Parathyroid adenoma (tissue), 2 donors: ENCODE results near the gene SYP.

Experiments used
- H2AFZ ChIP-seq: fragments of 300-600 bp; sonication (generic); one replicate; pipeline ENCODE4 v1.7.0; 2017; ENCODE audit warnings: antibody characterized with exemption, mild to moderate bottlenecking
- H3K27ac ChIP-seq: fragments of 300-600 bp; sonication (generic); one replicate; pipeline ENCODE4 v1.7.0; 2017
- H3K27me3 ChIP-seq: fragments of 300-600 bp; sonication (generic); one replicate; pipeline ENCODE4 v1.7.0; 2017; ENCODE audit warnings: low read length; ENCODE audit not compliant: control insufficient read depth, insufficient read depth
- H3K36me3 ChIP-seq: fragments of 300-600 bp; sonication (generic); one replicate; pipeline ENCODE4 v1.7.0; 2017; ENCODE audit warnings: low read length; ENCODE audit not compliant: control insufficient read depth, insufficient read depth
- H3K4me1 ChIP-seq: fragments of 300-600 bp; sonication (generic); one replicate; pipeline ENCODE4 v1.7.0; 2017; ENCODE audit warnings: control low read depth
- H3K4me2 ChIP-seq: fragments of 300-600 bp; sonication (generic); one replicate; pipeline ENCODE4 v1.7.0; 2017; ENCODE audit warnings: low read length
- H3K4me3 ChIP-seq: fragments of 300-600 bp; sonication (generic); one replicate; pipeline ENCODE4 v1.7.0; 2017; ENCODE audit warnings: low read depth, low read length
- H3K79me2 ChIP-seq: fragments of 300-600 bp; sonication (generic); one replicate; pipeline ENCODE4 v1.7.0; 2017; ENCODE audit warnings: control low read depth
- H3K9ac ChIP-seq: fragments of 300-600 bp; sonication (generic); one replicate; pipeline ENCODE4 v1.7.0; 2017; ENCODE audit warnings: mild to moderate bottlenecking
- H3K9me3 ChIP-seq: fragments of 300-600 bp; sonication (generic); one replicate; pipeline ENCODE4 v1.7.0; 2017; ENCODE audit warnings: low read length; ENCODE audit not compliant: control insufficient read depth
- TF ChIP-seq, protein P1 (sequence below): fragments of 300-600 bp; sonication (generic); IDR thresholded peaks from one replicate; pipeline ENCODE4 v1.7.0; 2017; ENCODE audit warnings: antibody characterized with exemption, mild to moderate bottlenecking
- donor health status: primary hyperparathyroidism.

The SYP gene

DNA sequence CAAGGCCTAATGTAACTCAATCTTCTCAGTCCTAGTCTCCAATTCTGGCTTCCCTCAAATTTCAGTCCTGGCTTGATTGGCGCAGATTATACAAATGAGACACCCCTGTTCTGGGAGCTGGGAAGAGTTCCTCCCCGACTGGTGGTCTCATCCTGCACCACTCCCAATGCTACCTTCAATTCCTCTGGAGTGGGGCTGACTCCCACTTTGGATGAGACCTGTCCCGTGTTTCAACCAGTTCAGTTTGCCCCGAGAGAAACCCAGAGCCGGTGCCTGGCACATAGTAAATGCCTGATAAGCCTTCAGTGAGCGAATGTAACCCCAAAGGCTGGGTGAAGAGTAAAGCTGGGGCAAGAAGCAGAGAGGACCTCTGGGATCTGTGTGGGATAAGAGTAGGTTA lies 4.0 kb upstream of the SYP start:
- H3K36me3 ChIP-seq, result no peaks in the 10 kb centered on the region
- H2AFZ ChIP-seq, result no peak overlapping the region
- H3K4me2 ChIP-seq, result no peak overlapping the region
- no peak overlapping the region for H3K27ac ChIP-seq
- H3K9ac ChIP-seq, result no peak overlapping the region
- H3K27me3 ChIP-seq, result no peaks in the 10 kb centered on the region
- H3K4me1 ChIP-seq, result peaks cover 3% of the 10 kb centered on the region
- H3K79me2 ChIP-seq, result no peaks in the 10 kb centered on the region
- H3K4me3 ChIP-seq, result no peak overlapping the region
- H3K9me3 ChIP-seq, result no peaks in the 10 kb centered on the region
- TF ChIP-seq, protein P1, sequence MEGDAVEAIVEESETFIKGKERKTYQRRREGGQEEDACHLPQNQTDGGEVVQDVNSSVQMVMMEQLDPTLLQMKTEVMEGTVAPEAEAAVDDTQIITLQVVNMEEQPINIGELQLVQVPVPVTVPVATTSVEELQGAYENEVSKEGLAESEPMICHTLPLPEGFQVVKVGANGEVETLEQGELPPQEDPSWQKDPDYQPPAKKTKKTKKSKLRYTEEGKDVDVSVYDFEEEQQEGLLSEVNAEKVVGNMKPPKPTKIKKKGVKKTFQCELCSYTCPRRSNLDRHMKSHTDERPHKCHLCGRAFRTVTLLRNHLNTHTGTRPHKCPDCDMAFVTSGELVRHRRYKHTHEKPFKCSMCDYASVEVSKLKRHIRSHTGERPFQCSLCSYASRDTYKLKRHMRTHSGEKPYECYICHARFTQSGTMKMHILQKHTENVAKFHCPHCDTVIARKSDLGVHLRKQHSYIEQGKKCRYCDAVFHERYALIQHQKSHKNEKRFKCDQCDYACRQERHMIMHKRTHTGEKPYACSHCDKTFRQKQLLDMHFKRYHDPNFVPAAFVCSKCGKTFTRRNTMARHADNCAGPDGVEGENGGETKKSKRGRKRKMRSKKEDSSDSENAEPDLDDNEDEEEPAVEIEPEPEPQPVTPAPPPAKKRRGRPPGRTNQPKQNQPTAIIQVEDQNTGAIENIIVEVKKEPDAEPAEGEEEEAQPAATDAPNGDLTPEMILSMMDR, result no peak

DNA sequence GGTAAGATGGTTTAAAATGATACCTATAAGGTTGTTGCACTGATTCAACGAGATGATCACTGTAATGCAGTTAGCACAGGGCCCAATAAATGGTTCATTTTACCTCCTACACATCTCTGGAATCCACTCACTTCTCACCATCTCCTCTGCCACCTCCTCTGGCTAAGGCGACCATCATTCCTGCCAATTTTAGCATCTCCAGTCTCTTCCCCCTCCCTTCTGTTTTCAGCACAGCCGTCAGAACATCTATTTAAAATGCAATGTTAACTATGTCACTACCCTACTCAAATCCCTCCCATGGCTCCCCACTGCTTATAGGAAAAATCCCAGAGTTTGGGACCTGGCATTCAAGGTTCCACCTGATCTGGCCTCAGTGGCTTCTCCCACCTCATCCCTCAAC lies 3.5 kb upstream of the SYP start:
- Histone ChIP-seq H3K27me3 (no peaks in the 10 kb centered on the region), H3K9me3 (no peaks in the 10 kb centered on the region), H2AFZ (no peak overlapping the region), H3K9ac (no peak overlapping the region), H3K27ac (no peak overlapping the region), H3K4me2 (no peak overlapping the region), H3K4me3 (no peak overlapping the region), H3K4me1 (peaks cover 3% of the 10 kb centered on the region), H3K36me3 (no peaks in the 10 kb centered on the region), H3K79me2 (no peaks in the 10 kb centered on the region)
- TF ChIP-seq, protein P1, result no peak

DNA sequence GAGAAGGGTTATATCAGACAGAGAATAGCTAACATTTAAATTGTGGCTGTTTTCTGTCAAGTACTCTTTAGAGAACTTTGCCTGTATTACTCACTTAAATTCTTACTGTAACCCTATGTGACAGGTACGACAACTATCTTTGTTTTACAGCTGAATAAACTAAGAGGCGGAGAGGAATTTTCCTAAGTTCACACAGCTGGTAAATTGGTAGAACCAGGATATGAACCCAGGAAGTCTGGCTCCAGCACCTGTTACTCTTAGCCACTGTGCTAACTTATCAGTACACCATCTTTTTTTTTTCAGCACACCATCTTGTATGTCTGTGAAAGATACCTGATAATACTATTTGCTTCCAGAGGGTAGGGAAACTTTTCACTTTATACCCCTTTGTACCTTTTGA lies 2.0 kb upstream of the SYP start:
- TF ChIP-seq, protein P1, result no peak
- Histone ChIP-seq H3K4me3 (no peak overlapping the region), H3K9ac (no peak overlapping the region), H3K36me3 (no peaks in the 10 kb centered on the region), H3K79me2 (no peaks in the 10 kb centered on the region), H3K27me3 (no peaks in the 10 kb centered on the region), H2AFZ (no peak overlapping the region), H3K4me2 (no peak overlapping the region), H3K9me3 (no peaks in the 10 kb centered on the region), H3K4me1 (peaks cover 3% of the 10 kb centered on the region), H3K27ac (no peak overlapping the region)

DNA sequence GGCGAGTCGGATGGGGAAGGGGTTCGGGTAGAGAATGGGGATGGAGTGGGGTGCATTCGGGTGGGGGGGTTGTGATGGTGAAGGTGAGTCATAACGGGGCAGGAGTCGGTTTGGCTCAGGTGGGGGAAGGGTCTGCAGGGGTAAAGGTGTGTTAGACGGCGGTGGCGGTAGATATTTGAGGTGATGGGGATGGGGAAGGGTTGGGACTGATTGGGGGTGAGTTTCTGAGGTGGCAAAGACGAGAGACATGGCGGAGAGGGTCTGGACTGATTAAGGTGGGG lies 738 bp downstream of the SYP start:
- peaks cover 3% of the 10 kb centered on the region for H3K4me1 ChIP-seq
- no peak overlapping the region for H3K4me2 ChIP-seq
- no peak overlapping the region for H3K27ac ChIP-seq
- no peaks in the 10 kb centered on the region for H3K9me3 ChIP-seq
- no peak overlapping the region for H2AFZ ChIP-seq
- TF ChIP-seq, protein P1, result no peak
- no peaks in the 10 kb centered on the region for H3K79me2 ChIP-seq
- peak overlapping the region; percentile 37 for H3K9ac ChIP-seq
- H3K4me3 ChIP-seq, result no peak overlapping the region
- H3K27me3 ChIP-seq, result no peaks in the 10 kb centered on the region
- no peaks in the 10 kb centered on the region for H3K36me3 ChIP-seq

DNA sequence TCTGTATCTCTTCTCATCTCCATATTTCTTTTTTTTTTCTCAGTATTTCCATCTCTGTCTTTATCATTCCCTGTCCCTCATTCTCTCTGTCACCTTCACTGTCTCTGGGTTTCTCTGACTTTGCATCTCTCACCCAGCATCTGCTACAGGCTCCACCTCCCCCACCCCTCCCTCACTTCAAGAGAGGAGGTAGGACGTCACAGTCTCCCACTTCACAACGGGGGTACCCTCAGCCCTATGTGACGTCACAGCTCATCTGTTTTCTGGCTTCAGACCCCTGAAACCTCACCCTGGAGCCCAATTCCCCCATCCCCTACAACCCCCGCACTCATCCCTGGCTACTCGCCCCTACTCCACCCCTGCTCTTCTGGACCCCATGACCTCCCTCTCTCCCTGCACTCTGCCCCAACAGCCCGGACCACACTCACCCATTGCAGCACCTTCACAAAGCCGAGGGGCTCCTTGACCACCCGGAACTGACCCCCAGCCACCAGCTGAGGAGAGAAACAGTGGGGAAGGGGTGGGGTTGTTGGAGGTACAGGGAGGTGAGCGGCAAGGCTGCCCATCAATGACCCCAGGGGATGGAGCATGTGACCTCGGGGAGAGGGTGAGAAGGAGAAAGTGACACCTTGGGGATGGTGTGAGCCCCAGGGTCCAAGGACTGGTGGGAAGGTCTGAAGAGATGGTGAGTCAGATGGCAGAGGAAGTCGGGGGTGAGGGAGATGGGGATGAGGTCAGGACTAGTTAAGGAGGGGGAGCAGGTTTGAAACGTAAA lies 1.3 kb downstream of the SYP start:
- Histone ChIP-seq H2AFZ (no peak overlapping the region), H3K79me2 (no peaks in the 10 kb centered on the region), H3K4me2 (no peak overlapping the region), H3K27ac (no peak overlapping the region), H3K27me3 (no peaks in the 10 kb centered on the region), H3K9me3 (no peaks in the 10 kb centered on the region), H3K4me3 (no peak overlapping the region), H3K36me3 (no peaks in the 10 kb centered on the region), H3K9ac (no peak overlapping the region), H3K4me1 (peaks cover 3% of the 10 kb centered on the region)
- TF ChIP-seq, protein P1, result no peak
